HG02763 (cell line): ENCODE measurements around the gene PPP1R1B.

ENCODE experiments used
- ATAC-seq: cut with Tn5 transposase; IDR thresholded peaks from one replicate; pipeline ENCODE4 v1.9.1; 2021; ENCODE audit warnings: mild to moderate bottlenecking, moderate library complexity; ENCODE audit not compliant: unreplicated experiment

PPP1R1B gene

DNA sequence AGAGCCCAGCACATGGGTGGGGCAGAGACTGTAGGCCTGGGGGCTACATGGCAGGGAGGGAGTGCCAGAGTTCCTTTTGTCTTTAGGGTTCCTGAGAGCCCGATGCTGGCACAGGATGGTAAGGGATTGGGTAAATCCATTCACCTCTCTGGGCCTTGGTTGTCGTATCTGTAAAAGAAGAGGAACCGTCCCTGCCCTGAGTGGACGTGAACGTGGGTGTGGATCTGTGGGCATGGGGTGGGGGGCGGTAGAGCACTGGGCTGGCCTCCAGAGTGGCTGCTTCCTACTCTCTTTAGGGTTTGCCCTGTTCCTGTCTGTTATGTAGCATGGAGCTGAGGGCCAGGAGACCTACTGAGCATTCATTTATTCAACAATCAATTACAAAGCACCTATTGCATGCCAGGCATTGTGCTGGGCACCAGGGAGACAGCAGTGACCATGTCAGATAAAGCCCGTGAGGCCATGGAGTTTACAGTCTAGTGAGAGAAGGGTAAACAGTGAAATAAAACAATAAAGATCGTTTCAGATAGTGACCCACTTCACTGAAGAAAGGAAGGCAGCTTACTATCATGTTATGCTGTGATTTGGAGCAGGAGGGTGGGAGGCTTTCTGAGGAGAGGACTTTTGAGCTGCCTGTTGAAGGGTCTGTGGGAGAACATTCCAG, 25.3 kb downstream of the PPP1R1B start:
- no peak for ATAC-seq

GRCh38 chr17:39652587-39653315, 26.0 kb downstream of the PPP1R1B start:
- no peak for ATAC-seq

DNA sequence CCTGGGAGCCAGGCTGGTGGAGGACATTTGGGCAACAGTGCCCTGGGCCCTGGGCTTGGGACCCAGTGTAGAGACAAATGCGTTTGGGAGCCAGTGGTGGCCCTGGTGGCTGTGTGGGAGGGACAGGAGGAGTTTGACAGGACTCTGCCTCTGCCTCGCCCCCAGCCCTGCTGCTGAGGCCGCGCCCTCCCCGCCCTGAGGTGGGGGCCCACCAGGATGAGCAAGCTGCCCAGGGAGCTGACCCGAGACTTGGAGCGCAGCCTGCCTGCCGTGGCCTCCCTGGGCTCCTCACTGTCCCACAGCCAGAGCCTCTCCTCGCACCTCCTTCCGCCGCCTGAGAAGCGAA, 26.5 kb downstream of the PPP1R1B start:
- ATAC-seq = no peak

DNA sequence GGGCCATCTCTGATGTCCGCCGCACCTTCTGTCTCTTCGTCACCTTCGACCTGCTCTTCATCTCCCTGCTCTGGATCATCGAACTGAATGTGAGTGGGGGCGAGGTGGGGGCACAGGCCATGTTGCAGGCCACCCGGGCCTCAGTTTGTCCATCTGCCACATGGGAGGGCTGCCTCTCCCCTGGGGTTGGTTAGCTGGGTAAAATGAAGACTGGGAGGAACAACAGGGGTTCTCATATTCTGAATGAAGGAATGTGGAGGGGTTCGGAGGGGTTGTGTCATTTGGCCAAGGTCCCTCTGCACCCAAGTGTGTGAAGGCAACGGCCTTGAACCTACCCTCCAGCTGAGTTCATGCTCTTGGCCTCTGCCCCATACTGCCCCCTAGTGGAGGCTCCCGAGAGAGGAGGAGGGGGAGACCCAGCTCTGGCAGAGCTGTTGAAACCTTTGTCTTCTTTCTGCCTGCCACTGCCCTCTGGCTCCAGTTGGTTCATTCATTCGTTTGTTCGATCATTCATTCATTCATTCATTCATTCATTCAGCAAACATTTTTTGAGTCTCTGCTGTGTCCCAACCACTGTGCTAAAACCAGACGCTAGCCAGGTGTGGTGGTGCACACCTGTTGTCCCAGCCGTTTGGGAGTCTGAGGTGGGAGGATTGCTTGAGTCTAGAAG, 27.0 kb downstream of the PPP1R1B start:
- ATAC-seq = no peak

DNA sequence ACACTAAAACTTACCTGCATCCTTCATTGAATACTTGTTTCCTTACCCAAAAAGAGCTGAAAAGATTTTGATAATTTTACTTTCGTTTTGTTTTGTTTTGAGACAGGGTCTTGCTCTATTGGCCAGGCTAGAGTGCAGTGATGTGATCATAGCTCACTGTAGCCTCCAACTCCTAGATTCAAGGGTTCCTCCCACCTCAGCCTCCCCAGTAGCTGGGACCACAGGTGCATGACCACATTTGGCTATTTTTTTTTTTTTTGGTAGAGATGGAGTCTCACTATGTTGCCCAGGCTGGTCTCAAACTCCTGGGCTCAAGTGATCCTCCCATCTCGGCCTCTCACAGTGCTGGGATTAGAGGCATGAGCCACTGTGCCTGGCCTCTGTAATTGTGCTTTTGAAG, 28.4 kb downstream of the PPP1R1B start:
- ATAC-seq = no peak

- ATAC-seq = no peak
These were observed 31.6 kb downstream of the PPP1R1B start for GRCh38 chr17:39658346-39658745.

DNA sequence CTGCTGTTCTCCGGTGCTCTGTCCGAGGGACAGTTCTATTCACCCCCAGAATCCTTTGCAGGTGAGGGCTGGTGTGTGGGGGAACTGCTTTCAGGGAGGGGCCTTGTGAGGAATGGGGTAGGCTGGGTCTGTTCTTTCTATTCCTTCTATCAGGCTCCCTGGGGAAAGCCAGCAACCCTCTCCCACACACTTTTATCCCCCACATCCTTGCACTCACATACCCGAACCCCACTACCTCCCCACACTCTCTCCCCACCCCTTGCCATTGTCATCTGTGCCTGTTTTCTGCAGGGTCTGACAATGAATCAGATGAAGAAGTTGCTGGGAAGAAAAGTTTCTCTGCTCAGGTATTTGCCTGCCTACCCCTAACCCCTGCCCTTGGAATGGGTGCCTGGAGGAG, 32.0 kb downstream of the PPP1R1B start:
- ATAC-seq = no peak

DNA sequence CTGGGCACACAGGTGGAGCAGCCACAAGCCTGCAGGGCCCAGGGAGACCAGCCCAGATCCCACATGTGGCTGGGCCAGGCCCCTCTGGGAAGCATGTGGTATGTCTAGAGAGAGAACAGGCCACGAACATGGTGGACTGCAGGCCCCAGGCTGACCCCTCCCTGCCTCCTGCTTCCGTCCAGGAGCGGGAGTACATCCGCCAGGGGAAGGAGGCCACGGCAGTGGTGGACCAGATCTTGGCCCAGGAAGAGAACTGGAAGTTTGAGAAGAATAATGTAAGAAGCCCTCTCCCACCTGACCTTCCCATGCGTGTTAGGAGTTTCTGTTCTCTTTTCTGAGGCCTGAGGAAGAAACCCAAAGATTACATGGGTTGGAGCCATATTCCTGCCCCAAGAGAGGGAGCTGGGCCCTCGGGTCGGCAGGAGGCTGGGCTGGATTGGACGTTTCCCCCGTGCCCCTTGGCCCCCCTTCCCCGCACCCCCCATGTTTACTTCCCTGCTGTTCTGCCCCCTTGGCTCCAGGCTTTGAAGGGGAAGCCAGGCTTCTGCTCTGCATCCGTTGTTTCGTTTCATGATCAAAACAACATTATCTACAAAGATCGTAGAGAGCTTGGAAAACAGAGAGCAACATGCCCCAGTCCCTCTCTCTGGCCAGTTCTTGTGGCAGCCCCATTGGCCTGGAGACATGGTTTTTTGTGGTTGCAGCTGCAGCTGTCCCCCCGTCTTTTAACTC, 32.7 kb downstream of the PPP1R1B start:
- ATAC-seq = no peak

GRCh38 chr17:39660011-39660360, 33.2 kb downstream of the PPP1R1B start:
- no peak for ATAC-seq

DNA sequence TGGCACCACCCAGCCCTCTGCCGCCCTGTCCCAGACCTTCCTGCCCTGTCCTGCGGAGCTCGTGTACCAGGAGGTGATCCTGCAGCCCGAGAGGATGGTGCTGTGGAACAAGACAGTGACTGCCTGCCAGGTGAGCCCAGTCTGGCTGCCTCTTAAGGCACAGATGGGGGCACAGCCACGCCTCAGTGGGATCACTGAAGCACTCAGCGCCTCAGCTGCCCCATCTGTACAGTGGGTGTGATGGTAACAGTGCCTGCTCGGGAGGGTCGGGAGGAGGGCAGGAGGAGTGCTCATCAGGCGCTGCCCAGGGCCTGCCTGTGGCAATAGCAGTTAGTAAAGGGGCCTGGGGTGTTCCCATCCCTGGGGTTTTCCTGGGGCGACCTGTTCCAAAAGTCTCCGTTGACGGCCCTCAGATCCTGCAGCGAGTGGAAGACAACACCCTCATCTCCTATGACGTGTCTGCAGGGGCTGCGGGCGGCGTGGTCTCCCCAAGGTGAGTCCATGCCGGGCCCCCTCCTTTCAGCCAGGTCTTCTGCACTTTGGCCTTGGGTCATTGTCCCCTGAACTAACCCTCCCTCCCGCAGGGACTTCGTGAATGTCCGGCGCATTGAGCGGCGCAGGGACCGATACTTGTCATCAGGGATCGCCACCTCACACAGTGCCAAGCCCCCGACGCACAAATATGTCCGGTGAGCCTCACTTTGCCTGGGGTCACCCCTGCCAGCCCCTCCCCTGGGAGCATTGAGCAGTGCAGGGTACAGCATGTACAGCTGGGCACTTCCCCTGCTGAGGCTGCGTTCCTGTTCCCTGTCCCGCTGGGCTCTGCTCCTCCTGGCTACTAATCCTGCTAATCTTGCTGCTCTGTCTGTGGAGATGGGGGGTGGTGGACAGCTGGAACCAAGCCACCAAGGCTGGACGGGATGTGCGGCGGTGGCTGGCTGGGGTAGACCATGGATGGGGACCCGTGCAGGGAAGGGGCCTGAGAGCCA, 33.9 kb downstream of the PPP1R1B start:
- no peak for ATAC-seq

- ATAC-seq = no peak
These were observed 35.2 kb downstream of the PPP1R1B start for GRCh38 chr17:39661744-39662541.

DNA sequence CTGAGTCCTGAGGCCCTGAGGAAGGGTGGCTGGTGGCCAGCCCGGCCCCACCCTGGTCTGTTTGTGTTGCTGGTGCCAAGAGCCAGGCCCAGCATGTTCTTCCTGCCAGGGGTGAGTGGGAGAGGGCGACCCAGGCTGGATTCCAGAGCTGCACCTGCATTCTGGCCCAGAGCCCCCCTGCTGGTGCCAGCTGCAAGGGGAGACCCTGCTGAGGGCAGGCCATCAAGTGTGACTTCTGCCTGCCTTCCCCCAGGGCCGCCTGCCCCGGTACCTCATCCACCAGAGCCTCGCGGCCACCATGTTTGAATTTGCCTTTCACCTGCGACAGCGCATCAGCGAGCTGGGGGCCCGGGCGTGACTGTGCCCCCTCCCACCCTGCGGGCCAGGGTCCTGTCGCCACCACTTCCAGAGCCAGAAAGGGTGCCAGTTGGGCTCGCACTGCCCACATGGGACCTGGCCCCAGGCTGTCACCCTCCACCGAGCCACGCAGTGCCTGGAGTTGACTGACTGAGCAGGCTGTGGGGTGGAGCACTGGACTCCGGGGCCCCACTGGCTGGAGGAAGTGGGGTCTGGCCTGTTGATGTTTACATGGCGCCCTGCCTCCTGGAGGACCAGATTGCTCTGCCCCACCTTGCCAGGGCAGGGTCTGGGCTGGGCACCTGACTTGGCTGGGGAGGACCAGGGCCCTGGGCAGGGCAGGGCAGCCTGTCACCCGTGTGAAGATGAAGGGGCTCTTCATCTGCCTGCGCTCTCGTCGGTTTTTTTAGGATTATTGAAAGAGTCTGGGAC, 36.0 kb downstream of the PPP1R1B start:
- ATAC-seq = no peak

DNA sequence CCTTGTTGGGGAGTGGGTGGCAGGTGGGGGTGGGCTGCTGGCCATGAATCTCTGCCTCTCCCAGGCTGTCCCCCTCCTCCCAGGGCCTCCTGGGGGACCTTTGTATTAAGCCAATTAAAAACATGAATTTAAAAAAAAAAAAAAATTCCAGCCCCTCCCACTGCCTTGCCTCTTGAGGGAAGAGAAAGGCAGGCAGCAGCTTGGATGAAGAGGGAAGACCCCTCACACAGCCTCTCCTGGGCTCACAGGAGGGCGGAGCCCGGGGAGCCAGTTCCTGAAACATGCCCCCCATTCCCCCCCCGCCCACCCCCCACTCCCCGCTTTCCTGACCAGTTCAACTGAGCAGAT, 36.6 kb downstream of the PPP1R1B start:
- ATAC-seq = no peak

DNA sequence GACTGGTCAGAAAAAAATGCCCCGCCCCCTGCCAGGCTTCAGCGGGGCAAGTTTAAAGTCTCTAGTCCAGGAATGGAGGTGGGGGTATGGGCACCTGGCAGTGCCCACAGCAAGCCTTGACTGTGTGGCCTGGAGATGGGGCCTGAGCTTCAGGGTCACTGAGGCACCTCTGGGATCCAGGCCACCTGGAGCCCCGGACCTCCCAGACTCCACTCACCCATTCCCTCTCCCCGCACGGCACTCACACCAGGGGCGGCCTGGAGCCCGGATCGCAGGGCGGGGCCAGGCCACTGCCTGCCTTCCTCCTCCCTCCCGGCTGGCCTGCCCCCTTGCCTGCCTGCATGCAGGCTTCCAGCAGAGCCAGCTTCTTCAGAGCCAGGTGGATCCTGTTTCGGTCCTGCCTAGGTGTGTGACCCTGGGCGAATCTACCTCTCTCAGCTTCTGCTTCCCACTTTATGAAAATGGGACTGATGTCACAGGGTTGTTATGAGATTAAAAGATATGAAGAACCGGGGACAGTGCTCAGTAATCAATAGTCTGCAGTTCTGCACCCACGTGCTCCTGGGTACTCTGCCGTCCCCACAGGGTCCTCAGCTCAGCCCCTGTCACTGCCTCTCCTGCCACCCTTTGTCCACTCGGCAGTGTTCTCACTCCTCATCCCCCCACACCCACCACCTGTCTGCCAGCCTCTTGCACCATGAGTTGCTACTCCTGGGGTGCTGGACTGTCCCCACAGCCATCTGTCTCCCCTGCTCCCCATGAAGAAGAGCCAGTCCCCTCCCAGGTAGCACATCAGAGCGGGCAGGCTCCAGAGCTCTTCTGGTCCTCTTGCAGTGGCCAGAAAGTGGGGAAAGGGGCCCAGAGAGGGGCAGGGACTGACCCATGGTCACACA, 37.2 kb downstream of the PPP1R1B start:
- ATAC-seq = no peak

GRCh38 chr17:39664581-39665561, 38.1 kb downstream of the PPP1R1B start, which contains the start of gene TCAP:
TCAP (plus strand) TSS chr17:39665349; CDS start chr17:39665360, 11 bp downstream.
- no peak for ATAC-seq

GRCh38 chr17:39665642-39666224, 39.0 kb downstream of the PPP1R1B start:
- no peak for ATAC-seq
